HG03097 (cell line): Measurements from ENCODE around the gene RHOJ.

Source experiments
- ATAC-seq: cut with Tn5 transposase; IDR thresholded peaks from one replicate; pipeline ENCODE4 v1.9.1; 2021; ENCODE audit not compliant: unreplicated experiment, low FRiP score

The RHOJ gene

GRCh38 chr14:63205044-63205575 lies 867 bp downstream of the RHOJ start:
- ATAC-seq, result no peak

GRCh38 chr14:63205866-63206265 lies 1.6 kb downstream of the RHOJ start:
- ATAC-seq, result no peak

GRCh38 chr14:63209160-63209559 lies 4.9 kb downstream of the RHOJ start:
- no peak for ATAC-seq

GRCh38 chr14:63210812-63211211 lies 6.6 kb downstream of the RHOJ start:
- no peak for ATAC-seq

GRCh38 chr14:63212209-63212608 lies 8.0 kb downstream of the RHOJ start:
- no peak for ATAC-seq

- ATAC-seq, result no peak
These were observed 8.7 kb downstream of the RHOJ start for GRCh38 chr14:63212776-63213500.

- ATAC-seq, result no peak
These were observed 10.4 kb downstream of the RHOJ start for GRCh38 chr14:63214417-63215196.

- no peak for ATAC-seq
These were observed 16.3 kb downstream of the RHOJ start for GRCh38 chr14:63220526-63220925.

GRCh38 chr14:63223596-63223995 lies 19.4 kb downstream of the RHOJ start:
- ATAC-seq, result no peak

GRCh38 chr14:63224196-63224595 lies 20.0 kb downstream of the RHOJ start:
- ATAC-seq, result no peak

- ATAC-seq, result no peak
These were observed 24.0 kb downstream of the RHOJ start for GRCh38 chr14:63228217-63228616.

GRCh38 chr14:63229330-63230059 lies 25.3 kb downstream of the RHOJ start:
- ATAC-seq, result no peak

GRCh38 chr14:63231766-63232165 lies 27.5 kb downstream of the RHOJ start:
- no peak for ATAC-seq

- no peak for ATAC-seq
These were observed 33.5 kb downstream of the RHOJ start for GRCh38 chr14:63237791-63238190.

- no peak for ATAC-seq
These were observed 36.0 kb downstream of the RHOJ start for GRCh38 chr14:63240221-63240620.

GRCh38 chr14:63241096-63241495 lies 36.9 kb downstream of the RHOJ start:
- no peak for ATAC-seq

- ATAC-seq, result no peak
These were observed 39.4 kb downstream of the RHOJ start for GRCh38 chr14:63243646-63244045.

GRCh38 chr14:63245893-63246292 lies 41.6 kb downstream of the RHOJ start:
- no peak for ATAC-seq

GRCh38 chr14:63248211-63248610 lies 44.0 kb downstream of the RHOJ start:
- ATAC-seq, result no peak

GRCh38 chr14:63249092-63249491 lies 44.8 kb downstream of the RHOJ start:
- ATAC-seq, result no peak

- no peak for ATAC-seq
These were observed 53.1 kb downstream of the RHOJ start for GRCh38 chr14:63257299-63257698.
